Stimulated activated CD8-positive, alpha-beta memory T cell treated with anti-CD3 and anti-CD28 coated beads, Interleukin-2, amount 100 ng/mL, for 1 hour (primary cell): Measurements from ENCODE around the gene GAB1.

Experiments used
- DNase-seq, 2 donors: peaks; one replicate each; pipeline ENCODE4 v3.0.0-alpha.2; 2020; ENCODE audit warnings: low read depth in 2 of 2

Gene GAB1

GRCh38 chr4:143489106-143489505 is 152.4 kb downstream of the GAB1 start:
- DNase-seq: no peak

GRCh38 chr4:143498021-143498420 is 161.3 kb downstream of the GAB1 start:
- DNase-seq: no peak

GRCh38 chr4:143502231-143502630 is 165.6 kb downstream of the GAB1 start:
- no peak for DNase-seq

- DNase-seq: no peak
Observed at GRCh38 chr4:143506031-143506430, 169.4 kb downstream of the GAB1 start.

GRCh38 chr4:143511906-143512305 is 175.2 kb downstream of the GAB1 start:
- no peak for DNase-seq

GRCh38 chr4:143512978-143513313 is 176.3 kb downstream of the GAB1 start:
- DNase-seq: no peak

GRCh38 chr4:143513314-143514168 is 176.9 kb downstream of the GAB1 start, which contains the start of gene SMARCA5:
Gene SMARCA5 (plus strand): TSS chr4:143513702. CDS start chr4:143513925, 223 bp downstream.
- peak; percentile 82 to 92 for DNase-seq

GRCh38 chr4:143514169-143514495 is 177.5 kb downstream of the GAB1 start:
- DNase-seq: no peak

- no peak for DNase-seq
Observed at GRCh38 chr4:143514497-143514896, 177.8 kb downstream of the GAB1 start.

- no peak for DNase-seq
Observed at GRCh38 chr4:143514901-143515300, 178.2 kb downstream of the GAB1 start.

GRCh38 chr4:143515905-143516304 is 179.2 kb downstream of the GAB1 start:
- DNase-seq: no peak

GRCh38 chr4:143517764-143518163 is 181.1 kb downstream of the GAB1 start:
- no peak for DNase-seq
